Neural cell (in vitro differentiated cells): ENCODE results near the gene INPP5D.

Source experiments
- POLR2AphosphoS5 ChIP-seq: IDR thresholded peaks from 2 replicates; pipeline ENCODE4 v1.6.1; 2012
- RAD21 ChIP-seq: fragments of 450-650 bp; conservative IDR thresholded peaks from 2 replicates; pipeline ENCODE4 v1.6.1; 2014; ENCODE audit warnings: antibody characterized with exemption, mild to moderate bottlenecking, moderate library complexity
- TF ChIP-seq, protein P1 (sequence below): fragments of 450-650 bp; IDR thresholded peaks from 2 replicates; pipeline ENCODE4 v1.5.1; 2014; ENCODE audit warnings: antibody characterized with exemption, mild to moderate bottlenecking, moderate library complexity; ENCODE audit not compliant: poor library complexity, severe bottlenecking

DNA sequence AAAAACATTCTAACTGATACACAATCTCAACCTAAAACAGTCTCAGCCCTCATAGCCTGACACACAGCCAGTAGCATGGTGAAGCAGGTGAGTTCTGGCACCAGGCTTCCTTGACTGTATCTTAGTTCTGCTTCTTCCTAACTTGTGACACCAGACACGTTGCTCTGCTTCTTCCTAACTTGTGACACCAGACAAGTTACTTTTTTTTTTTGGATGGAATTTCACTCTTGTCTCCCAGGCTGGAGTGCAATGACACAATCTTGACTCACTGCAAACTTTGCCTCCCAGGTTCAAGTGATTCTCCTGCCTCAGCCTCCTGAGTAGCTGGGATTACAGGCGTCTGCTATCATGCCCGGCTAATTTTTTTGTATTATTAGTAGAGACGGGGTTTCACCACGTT lies 184.7 kb downstream of the INPP5D start:
- TF ChIP-seq POLR2AphosphoS5 (no peak), RAD21 (no peak)
- TF ChIP-seq, protein P1, sequence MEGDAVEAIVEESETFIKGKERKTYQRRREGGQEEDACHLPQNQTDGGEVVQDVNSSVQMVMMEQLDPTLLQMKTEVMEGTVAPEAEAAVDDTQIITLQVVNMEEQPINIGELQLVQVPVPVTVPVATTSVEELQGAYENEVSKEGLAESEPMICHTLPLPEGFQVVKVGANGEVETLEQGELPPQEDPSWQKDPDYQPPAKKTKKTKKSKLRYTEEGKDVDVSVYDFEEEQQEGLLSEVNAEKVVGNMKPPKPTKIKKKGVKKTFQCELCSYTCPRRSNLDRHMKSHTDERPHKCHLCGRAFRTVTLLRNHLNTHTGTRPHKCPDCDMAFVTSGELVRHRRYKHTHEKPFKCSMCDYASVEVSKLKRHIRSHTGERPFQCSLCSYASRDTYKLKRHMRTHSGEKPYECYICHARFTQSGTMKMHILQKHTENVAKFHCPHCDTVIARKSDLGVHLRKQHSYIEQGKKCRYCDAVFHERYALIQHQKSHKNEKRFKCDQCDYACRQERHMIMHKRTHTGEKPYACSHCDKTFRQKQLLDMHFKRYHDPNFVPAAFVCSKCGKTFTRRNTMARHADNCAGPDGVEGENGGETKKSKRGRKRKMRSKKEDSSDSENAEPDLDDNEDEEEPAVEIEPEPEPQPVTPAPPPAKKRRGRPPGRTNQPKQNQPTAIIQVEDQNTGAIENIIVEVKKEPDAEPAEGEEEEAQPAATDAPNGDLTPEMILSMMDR: no peak
